HUDEP-2 (cell line): Measurements from ENCODE around the gene CEP104.

Experiments
- DNase-seq, 76 experiments: peaks; one replicate each; lab custom pipeline; 2025; ENCODE audit not compliant: unreplicated experiment in 76 of 76; lab: John Stamatoyannopoulos, UW

CEP104 gene

DNA sequence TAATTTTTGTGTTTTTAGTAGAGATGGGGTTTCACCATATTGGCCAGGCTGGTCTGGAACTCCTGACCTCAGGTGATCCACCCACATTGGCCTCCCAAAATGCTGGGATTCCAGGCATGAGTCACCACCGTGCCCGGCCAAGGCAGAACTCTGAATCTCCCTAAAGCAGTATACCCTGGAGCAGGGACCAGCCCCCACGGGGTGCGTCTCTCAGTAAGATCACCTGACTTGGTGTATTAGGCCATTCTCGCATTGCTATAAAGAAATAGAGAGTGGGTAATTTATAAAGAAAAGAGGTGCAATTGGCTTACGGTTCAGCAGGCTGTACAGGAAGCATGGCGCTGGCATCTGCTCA is 14.4 kb upstream of the CEP104 start:
- DNase-seq, result no peak

DNA sequence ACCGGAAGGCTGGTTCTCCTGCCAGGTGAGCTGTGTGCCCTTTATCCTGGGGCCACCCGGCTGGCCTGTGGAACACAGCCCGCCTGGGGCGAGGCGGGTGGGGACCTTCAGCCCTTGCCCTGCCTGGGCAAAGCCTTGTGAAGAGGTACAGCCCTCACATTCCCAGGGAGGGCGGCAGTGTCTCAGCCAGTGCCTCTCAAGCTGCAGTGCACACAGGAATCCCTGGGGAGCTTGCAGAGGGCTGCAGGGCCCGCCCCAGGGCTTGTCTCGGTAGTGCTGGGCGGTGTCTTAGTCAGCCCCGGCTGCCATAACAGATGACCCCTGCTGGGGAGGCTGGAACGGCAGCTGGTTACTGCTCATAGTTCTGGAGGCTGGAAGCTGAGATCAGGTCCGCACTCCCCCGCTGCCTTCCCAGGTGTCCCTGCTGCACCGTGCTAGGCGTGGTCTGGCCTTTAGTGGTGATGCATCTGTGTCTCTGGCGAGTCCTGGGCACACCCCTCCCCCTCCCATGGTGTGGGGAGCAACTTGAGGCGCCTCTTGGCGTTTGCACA is 12.8 kb upstream of the CEP104 start:
- DNase-seq, result peak in 58 of 76 experiments; percentile 3 to 75 (median 36)

DNA sequence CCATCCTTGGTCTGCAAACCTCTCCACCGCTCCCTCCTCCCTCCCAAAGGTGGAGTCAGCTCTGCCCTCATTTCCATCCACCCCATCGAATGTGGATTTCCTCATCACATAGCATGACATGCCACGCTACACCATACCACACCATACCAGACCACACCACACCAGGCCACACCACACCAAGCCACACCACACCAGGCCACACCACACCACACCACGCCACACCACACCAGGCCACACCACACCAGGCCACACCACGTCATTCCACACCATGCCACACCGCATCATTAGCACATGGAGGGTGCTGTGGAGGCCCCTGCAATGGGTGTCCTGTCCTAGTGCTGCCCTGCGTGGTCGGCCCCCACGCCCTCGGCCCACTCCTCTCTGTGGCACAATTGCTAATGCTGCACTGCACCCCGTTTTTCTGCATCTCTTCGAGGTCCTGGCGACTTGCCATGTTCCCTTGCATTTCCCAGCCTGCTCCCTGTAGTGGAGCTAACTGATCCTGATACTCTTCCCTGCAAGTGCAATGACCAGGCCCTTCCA is 11.5 kb upstream of the CEP104 start:
- DNase-seq, result no peak

DNA sequence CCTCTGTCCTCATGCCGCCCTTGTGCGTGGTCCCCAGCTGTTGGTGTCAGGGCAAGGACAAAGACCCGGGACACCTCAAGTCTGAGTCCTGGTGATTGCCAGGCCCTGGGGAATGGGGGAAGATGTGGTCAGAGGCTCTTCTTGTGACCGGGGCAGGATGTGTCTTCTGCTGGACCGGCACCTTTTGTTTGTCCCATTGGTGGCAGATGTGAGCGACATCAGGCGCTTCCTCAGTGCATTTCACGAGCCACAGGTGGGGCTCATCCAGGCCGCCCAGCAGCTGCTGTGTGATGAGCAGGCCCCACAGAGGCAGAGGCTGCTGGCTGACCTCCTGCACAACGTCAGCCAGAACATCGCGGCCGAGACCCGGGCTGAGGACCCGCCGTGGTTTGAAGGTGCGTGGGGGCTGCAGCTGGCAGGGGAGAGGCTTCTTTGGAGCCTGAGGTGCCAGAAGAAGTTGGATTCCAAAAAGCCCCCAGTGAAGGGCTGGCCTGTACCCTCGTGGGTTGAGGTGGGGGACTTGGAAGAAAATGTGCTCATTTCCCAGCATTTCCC is 8.7 kb upstream of the CEP104 start:
- no peak for DNase-seq

DNA sequence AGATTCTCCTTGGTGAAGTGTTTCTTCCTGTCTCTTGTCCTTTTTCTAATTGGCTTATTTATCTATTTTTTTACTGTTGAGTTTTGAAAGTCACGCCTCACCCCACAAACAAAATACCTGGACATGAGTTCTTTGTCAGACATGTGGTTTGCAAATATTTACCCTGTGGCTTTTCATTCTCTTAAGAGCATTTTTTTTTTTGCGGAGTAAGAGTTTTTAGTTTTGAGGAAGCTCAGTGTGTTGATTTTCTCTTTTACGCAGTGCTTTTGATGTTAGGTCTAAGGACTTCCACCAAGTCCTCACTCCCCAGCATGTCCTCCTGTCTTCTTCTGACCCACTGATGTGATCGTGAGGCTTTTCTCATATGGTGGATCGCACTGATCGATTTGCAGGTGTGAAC is 7.9 kb upstream of the CEP104 start:
- DNase-seq, result no peak

DNA sequence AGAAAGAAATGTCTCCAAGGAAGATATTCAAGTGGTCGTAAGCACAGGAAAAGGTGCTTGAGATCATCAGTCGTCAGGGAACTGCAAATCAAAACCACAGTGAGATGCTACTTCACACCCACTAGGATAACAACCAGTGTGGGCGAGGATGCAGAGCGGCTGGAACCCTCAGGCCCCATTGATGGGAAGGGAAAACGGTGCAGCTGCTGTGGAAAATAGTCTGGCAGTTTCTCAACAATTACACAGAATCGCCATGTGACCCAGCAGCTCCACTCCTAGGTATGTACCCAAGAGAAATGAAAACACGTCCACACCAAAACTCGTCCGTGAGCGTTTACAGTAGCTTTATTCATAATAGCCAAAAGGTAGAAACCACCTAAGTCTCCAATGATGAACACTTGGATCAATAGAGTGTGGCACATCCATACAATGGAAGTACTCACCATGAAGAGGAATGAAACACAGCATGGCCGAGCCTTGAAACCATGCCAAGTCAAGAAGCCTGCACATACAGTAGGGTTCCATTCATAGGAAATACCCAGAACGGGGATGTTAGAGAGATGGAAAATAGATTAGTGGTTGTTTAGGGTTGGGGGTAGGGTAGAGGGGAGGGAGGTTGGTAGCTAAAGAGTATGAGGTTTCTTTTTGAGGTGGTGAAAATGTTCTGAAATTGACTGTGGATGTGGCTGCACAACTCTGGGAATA is 6.4 kb upstream of the CEP104 start:
- DNase-seq, result no peak

DNA sequence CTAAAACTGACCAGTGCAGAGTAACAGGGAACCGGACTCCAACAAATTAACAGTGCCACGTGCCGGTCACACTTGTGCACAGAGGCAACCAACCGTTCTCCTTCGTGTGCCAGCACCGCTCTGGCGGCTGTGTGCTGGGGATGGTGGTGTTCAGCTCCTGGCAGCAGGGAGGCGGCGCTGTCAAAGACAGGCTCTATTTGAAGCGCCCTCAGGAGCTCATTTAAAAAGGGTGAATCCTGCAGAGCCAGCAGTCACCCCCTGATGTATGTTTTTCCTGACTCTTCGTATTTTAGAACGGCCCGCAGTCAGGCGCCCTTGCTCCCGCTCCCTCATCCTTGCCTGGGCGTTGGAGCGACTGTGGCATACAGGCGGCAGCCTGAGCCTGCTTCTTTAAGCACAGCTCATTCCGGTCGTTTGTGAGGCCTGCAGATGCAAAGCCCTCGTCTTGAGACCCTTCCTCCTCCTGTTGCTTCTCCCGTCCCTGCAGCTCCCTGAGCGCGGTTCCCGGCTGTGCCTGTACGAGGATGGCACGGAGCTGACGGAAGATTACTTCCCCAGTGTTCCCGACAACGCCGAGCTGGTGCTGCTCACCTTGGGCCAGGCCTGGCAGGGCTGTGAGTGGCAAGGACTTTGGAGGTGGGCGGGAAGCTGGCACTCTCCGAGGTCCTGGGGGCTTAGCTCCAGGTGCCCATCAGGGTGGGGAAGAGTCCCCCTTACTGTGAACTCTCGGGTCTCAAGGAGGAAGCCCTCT is 1.4 kb upstream of the CEP104 start:
- DNase-seq, result peak in 53 of 76 experiments; percentile 3 to 67 (median 30)

DNA sequence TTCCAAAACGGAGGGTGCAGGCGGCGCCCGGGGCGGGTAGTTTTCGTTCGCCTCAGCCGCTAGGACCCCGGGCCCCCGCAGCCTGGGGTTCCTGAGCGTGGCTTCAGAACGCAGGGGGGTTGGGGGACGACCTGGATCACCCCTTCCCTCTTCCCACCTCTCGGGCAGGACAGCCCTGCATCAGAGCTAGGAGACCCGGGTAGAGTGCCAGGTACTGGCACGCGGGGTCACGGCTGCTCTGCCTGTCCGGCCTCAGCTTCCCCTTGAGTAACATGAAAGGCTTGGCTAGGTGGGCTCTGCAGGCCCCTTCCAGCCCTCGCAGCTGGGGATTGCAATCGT is 749 bp upstream of the CEP104 start:
- no peak for DNase-seq

DNA sequence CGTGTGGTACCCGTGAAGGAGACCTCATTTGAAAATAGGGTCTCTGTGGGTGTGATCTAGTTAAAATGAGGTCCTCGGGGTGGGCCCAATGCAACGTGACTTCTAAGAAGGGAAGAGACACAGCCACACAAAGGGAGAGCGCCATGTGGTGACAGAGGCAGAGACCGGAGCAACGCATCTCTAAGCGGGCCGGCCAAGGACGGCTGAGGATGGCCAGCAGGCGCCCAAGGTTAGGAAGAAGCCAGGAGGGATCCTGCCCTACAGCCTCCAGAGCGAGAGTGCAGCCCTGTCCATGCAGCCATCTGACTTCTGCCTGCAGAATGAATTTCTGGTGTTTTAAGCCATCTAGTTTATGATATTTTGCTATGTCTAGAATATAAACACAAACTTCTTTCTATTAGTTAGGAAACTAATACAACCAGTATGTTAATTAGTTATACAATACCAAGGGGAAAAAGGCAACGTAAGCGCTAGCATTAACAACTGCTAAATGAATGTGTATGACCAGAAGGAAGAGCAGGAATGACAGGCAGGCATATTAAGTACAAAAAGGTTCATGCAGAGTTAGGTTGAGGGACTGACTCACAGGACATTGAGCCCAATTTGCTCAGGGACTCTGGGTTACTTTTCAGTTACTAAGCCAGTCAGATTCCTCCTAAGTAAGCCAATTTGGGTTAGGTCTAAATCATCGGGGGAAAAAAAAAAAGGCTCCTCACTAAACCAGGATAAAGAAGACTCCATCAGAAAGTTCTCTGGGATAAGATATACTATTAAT is 4.1 kb downstream of the CEP104 start:
- DNase-seq, result no peak

DNA sequence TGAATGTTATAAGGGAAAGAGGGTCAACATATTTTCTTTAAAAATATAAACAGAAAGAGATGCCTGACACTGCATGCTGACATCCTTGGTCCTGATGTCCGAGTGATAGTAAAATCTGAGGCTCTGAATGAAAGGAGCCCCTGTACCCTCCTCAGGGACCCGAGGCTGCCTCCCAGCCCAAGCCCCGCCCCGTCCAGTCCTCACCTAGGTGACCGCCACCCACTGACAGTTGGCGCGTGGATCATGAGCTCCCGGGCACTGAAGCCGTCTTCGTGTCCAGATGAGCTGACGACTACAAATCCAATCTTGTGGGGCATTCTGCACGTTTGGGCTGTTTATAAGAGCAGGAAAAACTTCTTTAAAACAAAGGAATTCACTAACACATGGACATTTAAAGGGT is 4.9 kb downstream of the CEP104 start:
- DNase-seq, result no peak

DNA sequence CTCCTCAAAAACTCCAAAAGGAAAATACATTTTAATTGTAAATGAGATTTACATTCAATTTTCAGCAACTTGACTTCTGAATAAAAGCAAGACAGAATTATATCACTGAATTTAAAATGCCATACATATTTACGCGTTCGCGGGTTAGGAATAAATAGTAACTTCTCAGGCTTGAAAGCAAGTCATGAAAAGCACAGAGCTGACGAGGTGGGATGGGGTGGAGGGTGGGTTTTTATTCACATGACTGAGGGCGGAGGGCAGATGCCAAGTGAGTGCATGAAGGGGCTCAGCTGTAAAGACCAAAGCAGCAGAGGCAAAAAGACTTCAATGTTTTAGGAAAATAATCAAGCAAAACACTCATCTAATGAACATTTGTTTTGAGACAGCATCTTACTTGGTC is 5.7 kb downstream of the CEP104 start:
- no peak for DNase-seq

DNA sequence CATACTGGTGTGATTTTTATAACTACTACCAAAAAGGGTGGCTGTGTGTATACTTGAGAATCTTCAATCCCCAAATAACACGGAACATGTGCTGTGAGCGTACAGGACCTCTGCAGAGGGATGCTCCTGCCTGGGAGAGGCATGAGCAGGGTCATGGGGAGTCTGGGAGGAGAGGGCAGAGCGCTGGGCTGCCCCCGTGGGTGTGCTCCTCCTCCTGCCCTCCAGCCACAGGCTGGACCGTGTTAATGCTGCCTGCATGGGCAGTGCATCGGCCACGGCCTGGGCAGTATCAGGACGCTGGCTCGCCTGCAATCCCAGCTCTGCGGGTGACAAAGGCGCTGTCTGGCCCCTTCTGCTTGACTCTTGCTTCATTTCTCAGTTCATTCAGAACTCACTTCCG is 6.2 kb downstream of the CEP104 start:
- no peak for DNase-seq

DNA sequence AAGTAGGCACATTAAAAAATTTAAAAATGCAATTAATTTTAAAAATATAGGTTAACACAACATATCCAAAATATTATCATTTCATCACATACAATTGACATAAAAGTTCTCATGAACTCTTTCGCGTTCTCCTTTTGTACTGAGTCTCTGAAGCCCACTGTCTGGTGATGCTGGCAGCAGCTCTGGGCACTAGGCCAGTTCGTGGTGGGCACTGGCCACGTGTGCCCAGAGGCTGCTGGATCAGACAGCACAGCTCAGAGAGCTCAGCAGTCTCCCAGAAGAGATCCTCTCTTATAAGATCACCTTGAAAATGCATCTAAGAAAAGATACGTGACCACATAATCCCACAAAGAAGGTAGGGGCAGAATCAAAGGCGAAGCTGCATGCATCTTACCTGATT is 9.9 kb downstream of the CEP104 start:
- no peak for DNase-seq

DNA sequence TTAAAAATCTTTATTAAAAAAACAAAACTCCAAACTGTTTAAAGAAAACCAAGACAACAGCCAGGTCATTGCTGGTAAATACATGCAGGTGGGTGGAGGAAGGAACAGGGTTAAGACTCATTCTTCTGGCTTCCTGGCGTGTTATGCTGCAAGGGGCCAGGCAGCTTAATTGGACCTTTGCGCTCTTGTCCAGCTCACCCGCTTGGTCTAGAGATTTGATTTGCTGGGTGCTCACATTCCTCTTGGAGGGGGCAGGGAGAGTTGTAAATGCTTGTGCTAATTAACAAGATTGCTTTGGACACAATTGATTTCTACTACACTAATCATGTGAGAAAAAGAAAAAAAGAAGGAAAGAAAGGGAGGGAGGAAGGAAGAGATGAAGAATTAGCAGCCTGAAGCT is 10.5 kb downstream of the CEP104 start:
- no peak for DNase-seq

DNA sequence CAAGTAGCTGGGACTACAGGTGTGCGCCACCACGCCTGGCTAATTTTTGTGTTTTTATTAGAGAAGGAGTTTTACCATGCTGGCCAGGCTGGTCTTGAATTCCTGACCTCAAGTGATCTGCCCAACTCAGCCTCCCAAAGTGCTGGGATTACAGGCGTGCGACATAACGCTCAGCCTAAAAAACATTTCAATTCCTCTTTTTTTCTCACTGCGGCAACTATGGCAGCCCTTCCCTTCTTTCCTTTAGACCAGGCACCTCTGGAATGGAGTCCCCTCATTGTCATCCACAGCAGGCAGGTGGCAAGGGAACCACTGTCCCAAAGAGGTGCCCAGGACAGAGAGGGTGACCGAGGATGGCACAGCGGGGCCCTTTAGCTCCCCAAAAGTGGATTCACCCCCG is 14.1 kb downstream of the CEP104 start:
- DNase-seq, result no peak

DNA sequence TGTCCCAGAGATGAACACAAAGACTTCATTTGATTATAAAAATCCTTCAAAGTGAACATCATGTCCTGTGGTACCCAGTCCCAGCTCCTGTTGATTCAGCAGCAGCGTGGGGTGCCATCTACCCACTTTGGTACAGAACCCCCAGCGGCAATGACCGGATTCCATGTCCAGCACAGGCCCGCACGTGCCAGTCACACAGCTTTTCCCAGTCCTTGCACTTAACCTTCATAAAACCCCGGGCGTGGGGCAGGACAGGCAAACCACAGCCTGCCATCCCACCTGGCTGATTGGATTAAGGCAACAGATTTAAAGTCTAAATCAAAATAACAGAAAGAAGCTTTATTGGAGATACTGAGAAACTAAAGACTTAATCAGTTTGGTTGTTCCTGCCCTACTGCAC is 15.5 kb downstream of the CEP104 start:
- no peak for DNase-seq

DNA sequence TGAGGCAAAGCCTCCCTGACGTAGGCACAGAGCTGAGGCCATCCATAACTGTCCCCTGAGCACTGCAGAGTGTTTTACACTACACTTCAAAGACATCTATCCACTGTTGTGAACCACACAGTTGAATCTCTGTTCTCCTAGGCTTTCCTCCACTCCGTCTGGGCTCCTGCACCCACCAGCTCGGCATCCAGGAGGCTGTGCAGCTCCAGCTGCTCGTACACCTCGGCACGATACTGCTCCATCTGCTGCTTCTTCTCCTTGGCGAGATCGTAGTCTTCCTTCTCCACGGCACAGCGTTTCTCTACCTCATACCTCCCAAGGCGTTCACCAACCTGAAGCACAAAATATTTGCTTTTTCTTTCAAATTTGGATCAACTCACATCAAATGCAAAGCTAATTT is 18.2 kb downstream of the CEP104 start:
- DNase-seq, result no peak

DNA sequence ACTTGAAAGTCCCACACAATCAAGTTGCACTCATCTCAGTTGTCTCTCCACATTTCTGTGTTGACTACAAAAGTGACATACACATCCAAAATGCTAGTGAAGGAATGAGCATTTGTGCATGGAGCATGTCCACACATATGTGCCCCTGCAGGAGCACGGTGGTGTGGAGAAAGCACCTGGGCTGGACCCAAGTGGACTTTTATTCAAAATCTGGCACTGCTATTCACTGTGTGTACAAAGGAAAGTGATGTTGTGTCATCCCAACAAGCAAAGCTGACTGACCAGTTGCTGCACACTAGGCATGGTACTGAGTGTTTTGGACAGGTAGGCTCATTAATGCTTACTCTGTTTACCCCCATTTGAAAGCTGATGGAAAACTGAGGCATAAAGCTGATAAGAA is 19.3 kb downstream of the CEP104 start:
- DNase-seq, result no peak

DNA sequence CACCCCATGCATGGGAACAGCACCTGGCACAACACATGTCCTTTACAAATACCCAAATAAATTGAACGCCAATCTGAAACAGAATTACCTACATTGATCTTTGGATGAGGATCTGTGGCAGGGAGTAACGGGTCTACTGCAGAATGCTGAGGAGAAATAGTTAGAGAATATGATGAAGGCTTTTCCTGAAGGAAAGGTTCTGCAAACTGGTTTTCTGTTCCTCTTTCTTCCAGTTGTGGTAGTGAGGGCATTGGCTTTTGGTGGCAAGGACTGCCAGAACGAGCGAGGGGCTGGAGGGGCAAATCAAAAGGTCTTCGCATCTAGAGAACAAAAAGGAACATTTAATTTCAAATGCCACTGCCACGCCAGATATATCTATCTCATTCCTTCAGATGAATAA is 19.8 kb downstream of the CEP104 start:
- no peak for DNase-seq

DNA sequence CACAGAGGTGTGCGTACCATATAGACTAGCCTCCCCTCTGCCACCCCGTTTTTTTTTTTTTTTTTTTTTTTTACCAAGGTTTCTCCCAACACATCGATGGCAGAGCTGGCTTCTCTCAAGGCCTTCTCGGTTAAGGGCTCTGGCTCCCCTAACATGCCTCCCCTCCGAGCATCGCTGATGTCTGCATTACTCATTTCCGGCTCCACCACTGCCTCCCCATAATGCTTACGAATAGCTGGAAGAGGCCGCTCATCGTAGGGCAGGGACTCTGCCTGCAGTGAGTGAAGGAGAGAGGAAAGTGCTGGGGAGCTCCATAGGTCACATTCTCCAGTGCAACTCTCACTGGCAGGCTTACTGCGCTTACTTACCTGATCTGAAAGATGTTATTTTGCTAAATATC is 20.6 kb downstream of the CEP104 start:
- DNase-seq, result no peak

DNA sequence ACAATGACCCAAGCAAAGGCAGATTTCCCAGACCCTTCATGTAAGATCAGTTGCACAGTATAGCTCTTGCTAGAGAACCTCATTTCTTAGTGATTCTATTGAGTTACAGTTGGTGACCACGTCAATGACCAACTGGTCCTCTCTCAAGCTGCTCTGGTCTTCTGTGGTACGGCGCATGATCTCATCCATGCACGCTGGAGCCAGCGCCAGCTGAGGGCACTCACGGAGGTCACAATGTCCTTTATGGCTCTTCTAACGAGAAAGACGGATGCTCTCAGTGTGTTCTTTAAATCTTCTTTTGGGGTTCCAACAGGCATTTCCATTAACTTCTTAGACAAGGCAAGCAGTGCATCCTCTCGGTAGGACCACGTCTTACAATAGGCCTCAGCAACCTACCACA is 22.3 kb downstream of the CEP104 start:
- DNase-seq, result no peak
